ENCODE data around the gene METTL27.

DNA sequence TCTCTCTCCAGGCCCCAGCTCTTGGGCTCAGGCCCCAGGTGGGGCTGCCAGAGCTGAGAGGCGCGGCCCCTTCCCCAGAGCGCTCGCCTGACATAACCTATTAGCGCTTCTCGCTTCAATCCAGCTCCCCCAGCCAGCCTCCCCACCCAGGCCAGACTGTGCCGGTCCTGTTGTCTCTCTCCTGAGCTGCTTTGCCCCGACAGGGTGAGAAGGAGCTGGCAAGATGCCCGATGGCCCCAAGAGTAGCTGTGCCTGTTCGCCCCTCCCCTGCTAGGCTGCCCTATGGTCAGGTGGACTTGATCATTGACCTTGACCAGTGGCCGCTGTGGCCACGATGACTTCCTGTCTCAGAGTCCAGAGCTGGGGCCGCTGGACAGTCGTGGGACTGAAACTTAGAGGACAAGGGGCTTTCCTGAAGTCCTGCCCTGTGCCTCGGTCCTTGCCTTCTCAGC is 27.8 kb upstream of the METTL27 start:
- TF ChIP-seq, protein P1, sequence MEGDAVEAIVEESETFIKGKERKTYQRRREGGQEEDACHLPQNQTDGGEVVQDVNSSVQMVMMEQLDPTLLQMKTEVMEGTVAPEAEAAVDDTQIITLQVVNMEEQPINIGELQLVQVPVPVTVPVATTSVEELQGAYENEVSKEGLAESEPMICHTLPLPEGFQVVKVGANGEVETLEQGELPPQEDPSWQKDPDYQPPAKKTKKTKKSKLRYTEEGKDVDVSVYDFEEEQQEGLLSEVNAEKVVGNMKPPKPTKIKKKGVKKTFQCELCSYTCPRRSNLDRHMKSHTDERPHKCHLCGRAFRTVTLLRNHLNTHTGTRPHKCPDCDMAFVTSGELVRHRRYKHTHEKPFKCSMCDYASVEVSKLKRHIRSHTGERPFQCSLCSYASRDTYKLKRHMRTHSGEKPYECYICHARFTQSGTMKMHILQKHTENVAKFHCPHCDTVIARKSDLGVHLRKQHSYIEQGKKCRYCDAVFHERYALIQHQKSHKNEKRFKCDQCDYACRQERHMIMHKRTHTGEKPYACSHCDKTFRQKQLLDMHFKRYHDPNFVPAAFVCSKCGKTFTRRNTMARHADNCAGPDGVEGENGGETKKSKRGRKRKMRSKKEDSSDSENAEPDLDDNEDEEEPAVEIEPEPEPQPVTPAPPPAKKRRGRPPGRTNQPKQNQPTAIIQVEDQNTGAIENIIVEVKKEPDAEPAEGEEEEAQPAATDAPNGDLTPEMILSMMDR (IDR thresholded peaks at IDR 0.05): no peak
- TF ChIP-seq POLR2A (IDR thresholded peaks at IDR 0.05): no peak
